GM19239 (cell line): ENCODE measurements around the gene TEAD1.

Experiments used
- DNase-seq: peaks from one replicate; pipeline ENCODE4 v3.0.0; 2011; ENCODE audit warnings: low spot score; ENCODE audit not compliant: insufficient read length
- FAIRE-seq: peaks from 2 replicates; lab custom pipeline; 2011; peaks lifted over from hg19 to GRCh38; lab: Jason Lieb, UNC

TEAD1 gene

GRCh38 chr11:12950670-12951069 is 276.4 kb downstream of the TEAD1 start:
- DNase-seq (no peak), FAIRE-seq (no peak)

- no peak for FAIRE-seq
These were observed 277.2 kb downstream of the TEAD1 start for GRCh38 chr11:12951376-12951775.

GRCh38 chr11:12952094-12952493 is 277.9 kb downstream of the TEAD1 start:
- FAIRE-seq: no peak
- DNase-seq: no peak

More at GRCh38 chr11:12951376-12951775, 277.2 kb downstream of the TEAD1 start:
- no peak for DNase-seq

GRCh38 chr11:12958986-12959385 is 284.8 kb downstream of the TEAD1 start:
- no peak for FAIRE-seq

GRCh38 chr11:12961615-12962014 is 287.4 kb downstream of the TEAD1 start:
- FAIRE-seq: no peak
- no peak for DNase-seq

More at GRCh38 chr11:12958986-12959385, 284.8 kb downstream of the TEAD1 start:
- no peak for DNase-seq

GRCh38 chr11:12962306-12962705 is 288.1 kb downstream of the TEAD1 start:
- DNase-seq (no peak), FAIRE-seq (no peak)

GRCh38 chr11:12963051-12963450 is 288.8 kb downstream of the TEAD1 start:
- no peak for DNase-seq
- no peak for FAIRE-seq

GRCh38 chr11:12963792-12964536 is 289.7 kb downstream of the TEAD1 start:
- FAIRE-seq: peak; percentile 86

GRCh38 chr11:12964650-12965049 is 290.4 kb downstream of the TEAD1 start:
- DNase-seq (no peak), FAIRE-seq (no peak)

More at GRCh38 chr11:12963792-12964536, 289.7 kb downstream of the TEAD1 start:
- peak; percentile 77 for DNase-seq

- FAIRE-seq: no peak
- no peak for DNase-seq
These were observed 291.8 kb downstream of the TEAD1 start for GRCh38 chr11:12966002-12966401.

GRCh38 chr11:12968101-12968500 is 293.9 kb downstream of the TEAD1 start:
- DNase-seq (no peak), FAIRE-seq (no peak)

- no peak for DNase-seq
- FAIRE-seq: no peak
These were observed 294.6 kb downstream of the TEAD1 start for GRCh38 chr11:12968826-12969225.

GRCh38 chr11:12971955-12972354 is 297.7 kb downstream of the TEAD1 start:
- DNase-seq (no peak), FAIRE-seq (no peak)

GRCh38 chr11:12973528-12974181 is 299.4 kb downstream of the TEAD1 start:
- DNase-seq: no peak
- no peak for FAIRE-seq

GRCh38 chr11:12975195-12975594 is 301.0 kb downstream of the TEAD1 start:
- DNase-seq (no peak), FAIRE-seq (no peak)

- no peak for DNase-seq
- FAIRE-seq: no peak
These were observed 305.9 kb downstream of the TEAD1 start for GRCh38 chr11:12979928-12980689.

- FAIRE-seq (no peak), DNase-seq (no peak)
These were observed 307.7 kb downstream of the TEAD1 start for GRCh38 chr11:12981676-12982522.

- no peak for FAIRE-seq
These were observed 309.1 kb downstream of the TEAD1 start for GRCh38 chr11:12983336-12983735.

GRCh38 chr11:12986194-12986898 is 312.1 kb downstream of the TEAD1 start:
- FAIRE-seq (no peak), DNase-seq (no peak)

More at GRCh38 chr11:12983336-12983735, 309.1 kb downstream of the TEAD1 start:
- DNase-seq: no peak
